BJ (cell line): ENCODE data around the gene PPWD1. TPM values are rescaled to one million over a fixed set of nuclear protein-coding genes. Genes with fewer than 3 reads are reported as not detected.

Experiments
- CTCF ChIA-PET: fragments of 350-600 bp; formaldehyde crosslinking; extraction: SDS; loops from one replicate; lab custom pipeline; 2021; ENCODE audit warnings: antibody characterized with exemption, inconsistent platforms; lab: Yijun Ruan, JAX
- POLR2A ChIA-PET: fragments of 300-600 bp; sonication (Branson Sonifier 250); formaldehyde crosslinking; extraction: SDS; loops from one replicate; lab custom pipeline; 2021; ENCODE audit warnings: antibody characterized with exemption; lab: Charles Lee
- DNase-seq: peaks from one replicate; pipeline ENCODE4 v3.0.0-alpha.2; 2011; ENCODE audit warnings: low read depth
- H3K27me3 ChIP-seq: 2 replicates; pipeline ENCODE4 v1.6.0; 2011; ENCODE audit warnings: low read length; ENCODE audit not compliant: control insufficient read depth, insufficient read depth
- H3K36me3 ChIP-seq: 2 replicates; pipeline ENCODE4 v1.5.1; 2011; ENCODE audit warnings: low read length; ENCODE audit not compliant: control insufficient read depth, insufficient read depth
- H3K4me3 ChIP-seq: 2 replicates; pipeline ENCODE4 v1.5.1; 2011; ENCODE audit warnings: low read depth, mild to moderate bottlenecking, control low read depth, low read length
- CTCF ChIP-seq: IDR thresholded peaks from 2 replicates; pipeline ENCODE4 v1.5.1; 2011; ENCODE audit warnings: low read depth, mild to moderate bottlenecking, control low read depth, inconsistent platforms, low read length, moderate library complexity; ENCODE audit not compliant: insufficient read depth
- polyA plus RNA-seq: library from polyadenylated mRNA; depleted of rRNA; stranded (reverse); fragments of >200 nt; gene quantifications from 2 replicates; pipeline ENCODE4 v1.2.3, GENCODE V29; 2011

PPWD1 gene
- polyA plus RNA-seq, 1 experiment: 2.5 TPM

GRCh38 chr5:65544473-65544872, 18.6 kb upstream of the PPWD1 start:
- ChIA-PET POLR2A (no interaction called here), CTCF (interaction anchor here (0.6 kb wide), 1 partner anchor 372 kb away, joined by 3 read pairs; no protein-coding TSS in a partner anchor)
- no peak for TF ChIP-seq CTCF

DNA sequence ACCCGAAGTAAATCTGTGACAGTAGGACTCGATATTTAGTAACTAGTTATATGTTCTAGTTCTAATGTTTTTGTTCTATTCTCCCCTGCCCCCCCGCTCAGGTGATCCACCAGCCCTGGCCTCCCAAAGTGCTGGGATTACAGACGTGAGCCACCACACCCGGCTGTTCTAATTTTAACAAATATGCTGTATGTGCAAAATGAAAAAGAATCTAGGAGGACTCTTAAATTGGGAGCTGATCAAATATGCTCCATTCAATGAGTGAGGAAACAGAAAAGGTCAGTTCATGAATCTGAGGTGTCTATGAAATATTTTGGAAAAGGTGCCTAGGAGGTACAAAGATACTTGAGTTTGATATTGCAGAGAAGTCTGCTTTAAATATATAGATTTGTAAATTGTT, 17.0 kb upstream of the PPWD1 start:
- CTCF ChIA-PET: no interaction called here
- POLR2A ChIA-PET: no interaction called here

More at GRCh38 chr5:65544473-65544872, 18.6 kb upstream of the PPWD1 start:
- Histone ChIP-seq H3K4me3 (no peak overlapping the region), H3K27me3 (no peaks in the 10 kb centered on the region), H3K36me3 (no peaks in the 10 kb centered on the region)
- DNase-seq: no peak

GRCh38 chr5:65548281-65548680, 14.8 kb upstream of the PPWD1 start:
- Histone ChIP-seq H3K4me3 (no peak overlapping the region), H3K27me3 (no peaks in the 10 kb centered on the region), H3K36me3 (no peaks in the 10 kb centered on the region; the same call in 1 of the 2 replicates)
- POLR2A ChIA-PET: no interaction called here
- no peak for TF ChIP-seq CTCF
- CTCF ChIA-PET: no interaction called here
- DNase-seq: no peak

More for the DNA sequence above, 17.0 kb upstream of the PPWD1 start:
- Histone ChIP-seq H3K4me3 (no peak overlapping the region), H3K36me3 (no peaks in the 10 kb centered on the region; the same call in 1 of the 2 replicates), H3K27me3 (no peaks in the 10 kb centered on the region)
- DNase-seq: no peak
- TF ChIP-seq CTCF: no peak

- H3K27me3 ChIP-seq: no peaks in the 10 kb centered on the region
- POLR2A ChIA-PET: no interaction called here
- no peak for TF ChIP-seq CTCF
- no peak overlapping the region for H3K4me3 ChIP-seq
- H3K36me3 ChIP-seq: no peaks in the 10 kb centered on the region; the same call in 1 of the 2 replicates
- no peak for DNase-seq
- CTCF ChIA-PET: no interaction called here
Observed at GRCh38 chr5:65553941-65554340, 9.2 kb upstream of the PPWD1 start.

GRCh38 chr5:65555287-65555686, 7.8 kb upstream of the PPWD1 start:
- ChIA-PET CTCF (interaction anchor here (1.5 kb wide), 1 partner anchor 27 kb away, joined by 4 read pairs; no protein-coding TSS in a partner anchor), POLR2A (no interaction called here)
- no peak for DNase-seq

More at GRCh38 chr5:65555287-65555686, 7.8 kb upstream of the PPWD1 start:
- Histone ChIP-seq H3K36me3 (no peaks in the 10 kb centered on the region; the same call in 1 of the 2 replicates), H3K27me3 (no peaks in the 10 kb centered on the region), H3K4me3 (no peak overlapping the region)
- TF ChIP-seq CTCF: no peak
